Gastroesophageal sphincter (tissue), 3 donors: ENCODE measurements around the gene KCND3.

Experiments
- CTCF ChIP-seq, 4 experiments: fragments of 200-600 bp in 2 of 4; fragments of 450-650 bp in 2 of 4; sonication (generic) in 1 of 4; IDR thresholded peaks; one replicate each; pipeline ENCODE4 v1.5.1; 2017 to 2019; ENCODE audit warnings: antibody characterized with exemption in 4 of 4, mild to moderate bottlenecking in 2 of 4, moderate library complexity in 2 of 4
- POLR2A ChIP-seq, 2 donors: fragments of 450-650 bp; IDR thresholded peaks; one replicate each; pipeline ENCODE4 v1.6.1; 2017; ENCODE audit warnings: antibody characterized with exemption in 2 of 2, mild to moderate bottlenecking in 2 of 2, moderate library complexity in 1 of 2
- POLR2AphosphoS5 ChIP-seq: sonication (generic); formaldehyde crosslinking; IDR thresholded peaks from one replicate; pipeline ENCODE4 v1.6.1; 2017; ENCODE audit warnings: antibody characterized with exemption

- TF ChIP-seq POLR2AphosphoS5 = no peak
- TF ChIP-seq POLR2A (IDR thresholded peaks at IDR 0.05) = no peak
- TF ChIP-seq CTCF (IDR thresholded peaks at IDR 0.05) = no peak
Observed at GRCh38 chr1:111976332-111976731, 13.1 kb downstream of the KCND3 start.
